ENCODE data around the gene WNT10A.

GRCh38 chr2:218831378-218831990, 49.2 kb upstream of the WNT10A start, which contains the start of gene PRKAG3:
- TF ChIP-seq CTCF (IDR thresholded peaks at IDR 0.05; ENCODE audit: poor library complexity) (no peak), EZH2 (IDR thresholded peaks at IDR 0.05; ENCODE audit: borderline replicate concordance) (no peak), EZH2phosphoT487 (IDR thresholded peaks at IDR 0.05; ENCODE audit: low read depth, severe bottlenecking, unreplicated experiment) (no peak)

Data from hepatocyte (in vitro differentiated cells).